ENCODE measurements around the gene STON1.
"Not testable (repeated sequence)": the region's sequence is repeated elsewhere in the genome, so short reads cannot be mapped to it uniquely, and the experiment has no call there.

- not testable (repeated sequence) for TF ChIP-seq CTCF, POLR2AphosphoS5, POLR2A (IDR thresholded peaks at IDR 0.05)
These were observed 92.7 kb downstream of the STON1 start for GRCh38 chr2:48622691-48623090.

Data from breast epithelium (tissue), 3 donors.